Measurements from ENCODE around the gene PDE6D.
"Not testable (repeated sequence)": the region's sequence is repeated elsewhere in the genome, so short reads cannot be mapped to it uniquely, and the experiment has no call there.

Gene PDE6D

DNA sequence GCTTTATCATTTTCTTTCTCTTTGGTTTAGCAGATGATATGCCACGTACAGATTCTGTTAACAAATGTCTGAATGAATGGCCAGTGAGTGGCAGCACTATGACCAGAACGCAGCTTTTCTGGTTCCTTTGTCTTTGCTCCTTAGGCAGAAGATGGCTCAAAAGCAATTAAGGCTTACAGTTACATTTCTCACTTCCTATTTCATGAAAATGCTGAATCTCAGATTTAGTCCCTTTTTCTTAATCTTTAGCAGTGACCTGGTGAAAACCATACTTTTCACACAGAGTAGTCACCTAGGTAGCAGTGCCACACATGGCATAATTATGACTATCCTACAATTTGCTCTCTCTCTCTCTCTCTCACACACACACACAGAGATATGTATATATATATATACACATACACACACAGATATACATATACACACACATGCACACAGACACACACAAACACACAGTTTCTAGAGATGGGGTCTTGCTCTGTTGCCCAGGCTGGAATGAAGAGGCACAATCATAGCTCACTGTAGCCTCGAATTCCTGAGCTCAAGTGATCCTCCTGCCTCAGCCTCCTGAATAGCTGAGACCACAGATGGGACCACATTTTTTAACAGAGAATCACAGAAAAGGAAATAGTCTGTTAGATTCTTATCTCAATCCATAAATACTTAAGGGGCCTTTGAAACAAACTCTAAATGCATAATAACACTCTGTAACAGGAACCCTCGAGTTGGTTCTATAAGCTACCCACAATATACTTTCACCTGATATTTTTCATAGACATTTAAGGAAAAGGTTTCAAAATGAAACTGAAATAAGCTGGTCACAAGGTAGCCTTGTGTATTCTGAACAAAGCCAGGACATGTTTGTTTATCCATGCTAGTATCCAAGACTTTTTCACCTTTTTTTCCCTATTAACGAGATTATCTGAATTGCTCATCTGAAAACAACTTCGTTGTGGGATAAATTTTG, 11.6 kb downstream of the PDE6D start:
- no peak for DNase-seq

DNA sequence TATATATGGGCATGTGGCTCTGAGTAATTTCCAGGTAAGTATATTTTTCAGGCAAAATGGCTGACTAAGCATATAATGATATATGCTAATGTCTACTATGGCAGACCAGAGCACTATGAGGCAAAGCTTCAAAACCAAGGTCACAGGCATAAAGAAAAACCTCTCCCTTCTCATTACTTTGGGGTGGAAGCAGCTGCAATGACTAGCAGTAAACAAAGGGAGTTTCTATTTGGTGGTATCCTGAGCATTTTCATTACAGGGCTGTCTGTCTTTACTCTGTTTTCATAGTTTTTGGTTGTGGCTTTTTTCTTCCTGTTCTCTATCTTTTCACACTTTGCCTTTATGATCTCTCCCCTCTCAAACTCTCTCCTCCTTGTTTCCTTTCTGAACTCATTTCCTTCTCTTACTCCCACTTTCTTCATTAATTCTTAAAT, 15.6 kb downstream of the PDE6D start:
- no peak for DNase-seq

DNA sequence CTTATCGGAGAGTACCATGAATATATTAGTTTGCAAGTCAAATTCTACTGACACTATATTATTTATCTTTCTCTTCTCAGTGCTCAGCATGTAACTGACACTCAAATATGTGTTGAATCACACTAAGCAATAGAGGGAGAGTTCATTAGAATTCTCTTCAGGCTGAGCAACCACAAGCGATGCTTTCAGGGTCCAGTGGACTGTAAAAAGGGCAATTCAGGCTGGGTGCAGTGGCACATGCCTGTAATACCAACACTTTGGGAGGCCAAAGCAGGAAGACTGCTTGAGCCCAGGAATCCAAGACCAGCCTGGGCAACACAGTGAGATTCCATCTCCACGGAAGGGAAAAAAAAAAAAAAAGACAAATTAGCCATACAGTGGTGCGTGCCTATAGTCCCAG, 16.3 kb downstream of the PDE6D start:
- DNase-seq, result no peak

DNA sequence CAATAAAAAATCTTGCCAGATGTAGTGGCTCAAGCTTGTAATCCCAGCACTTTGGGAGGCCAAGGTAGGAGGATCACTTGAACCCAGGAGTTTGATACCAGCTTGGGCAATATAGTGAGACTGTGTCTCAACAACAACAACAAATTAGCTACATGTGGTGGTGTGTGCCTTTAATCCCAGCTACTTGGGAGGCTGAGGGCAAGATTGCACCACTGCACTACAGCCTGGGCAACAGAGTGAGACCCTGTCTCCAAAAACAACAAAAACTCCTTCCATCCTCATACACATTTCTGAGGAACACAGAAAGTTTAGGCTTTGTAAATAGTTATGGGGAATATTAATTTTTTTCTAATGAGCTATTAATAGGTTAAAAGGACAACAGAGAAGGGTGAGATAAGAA, 17.0 kb downstream of the PDE6D start:
- no peak for DNase-seq

DNA sequence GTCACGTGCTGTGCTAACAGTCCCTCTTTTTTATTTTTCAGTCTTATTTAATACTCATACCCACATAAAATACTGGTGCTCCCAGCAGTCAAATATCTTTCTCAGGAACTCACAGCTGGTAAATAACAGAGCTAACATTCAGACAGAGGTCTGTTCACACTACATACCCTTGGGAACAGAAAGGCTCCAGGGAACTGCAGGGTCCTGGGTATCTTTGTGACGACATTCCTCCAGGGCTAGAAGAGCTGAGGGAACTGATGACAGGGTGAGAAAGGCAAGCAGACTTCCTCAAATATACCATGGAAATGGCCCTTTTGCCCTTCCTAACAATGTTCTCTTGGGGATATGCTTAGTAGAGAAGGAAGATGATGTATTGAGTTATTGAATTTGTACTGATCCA, 19.3 kb downstream of the PDE6D start:
- no peak for DNase-seq

DNA sequence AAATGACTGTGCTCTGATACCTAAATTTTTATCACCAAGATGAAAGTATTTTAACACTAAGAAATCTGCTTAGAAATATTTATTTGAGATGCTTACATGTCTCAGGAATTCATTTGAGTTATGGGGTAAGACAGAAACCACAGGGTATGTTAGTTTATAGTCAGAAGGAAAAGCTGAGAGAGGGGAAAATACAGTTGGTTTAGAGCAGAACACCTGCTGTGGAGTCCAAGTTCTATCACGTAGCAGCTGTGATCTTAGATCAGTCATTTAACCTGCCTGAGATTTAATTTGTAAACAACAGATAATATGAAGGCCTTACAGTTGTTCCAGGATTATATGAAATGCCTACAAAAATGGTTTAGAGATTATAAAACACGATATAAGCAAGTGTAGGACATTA, 29.0 kb downstream of the PDE6D start:
- no peak for DNase-seq

DNA sequence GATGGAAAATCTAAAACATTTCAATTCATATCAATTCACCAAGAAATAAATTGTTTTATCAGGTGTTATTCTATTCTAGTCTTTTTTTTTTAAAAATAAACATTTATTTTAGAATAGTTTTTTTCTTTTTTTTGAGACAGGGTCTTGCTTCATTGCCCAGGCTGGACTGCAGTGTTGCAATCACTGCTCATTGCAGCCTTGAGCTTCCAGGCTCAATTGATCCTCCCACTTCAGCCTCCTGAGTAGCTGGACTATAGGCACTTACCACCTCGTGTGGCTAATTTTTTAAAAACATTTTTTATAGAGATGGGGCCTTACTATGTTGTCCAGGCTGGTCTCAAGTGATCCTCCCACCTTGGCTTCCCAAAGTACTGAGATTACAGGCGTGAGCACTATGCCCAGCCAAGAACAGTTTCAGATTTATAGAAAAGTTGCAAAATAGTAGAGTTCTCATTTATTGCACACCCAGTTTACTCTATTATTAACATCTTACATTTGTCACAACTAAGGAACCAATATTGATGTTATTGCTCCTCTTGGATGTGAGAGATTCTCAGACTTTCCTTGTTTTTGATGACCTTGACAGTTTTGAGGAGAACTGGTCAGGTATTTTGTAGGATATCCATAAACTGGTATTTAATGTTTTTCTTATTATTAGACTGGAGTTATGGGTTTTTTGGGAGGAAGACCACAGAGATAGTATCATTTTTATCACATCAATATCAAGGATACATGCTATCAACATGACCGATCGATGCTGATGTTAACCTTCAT, 29.9 kb downstream of the PDE6D start:
- DNase-seq, result no peak

DNA sequence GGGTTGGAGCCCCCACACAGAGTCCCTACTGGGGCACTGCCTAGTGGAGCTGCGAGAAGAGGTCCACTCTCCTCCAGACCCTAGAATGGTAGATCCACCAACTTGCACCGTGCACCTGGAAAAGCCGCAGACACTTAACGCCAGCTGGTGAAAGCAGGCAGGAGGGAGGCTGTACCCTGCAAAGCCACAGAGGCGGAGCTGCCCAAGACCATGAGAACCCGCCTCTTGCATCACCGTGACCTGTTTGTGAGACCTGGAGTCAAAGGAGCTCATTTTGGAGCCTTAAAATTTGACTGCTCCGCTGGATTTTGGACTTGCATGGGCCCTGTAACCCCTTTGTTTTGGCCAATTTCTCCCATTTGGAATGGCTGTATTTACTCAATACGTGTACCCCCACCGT, 32.1 kb downstream of the PDE6D start:
- peak; percentile 6 to 40 for DNase-seq

DNA sequence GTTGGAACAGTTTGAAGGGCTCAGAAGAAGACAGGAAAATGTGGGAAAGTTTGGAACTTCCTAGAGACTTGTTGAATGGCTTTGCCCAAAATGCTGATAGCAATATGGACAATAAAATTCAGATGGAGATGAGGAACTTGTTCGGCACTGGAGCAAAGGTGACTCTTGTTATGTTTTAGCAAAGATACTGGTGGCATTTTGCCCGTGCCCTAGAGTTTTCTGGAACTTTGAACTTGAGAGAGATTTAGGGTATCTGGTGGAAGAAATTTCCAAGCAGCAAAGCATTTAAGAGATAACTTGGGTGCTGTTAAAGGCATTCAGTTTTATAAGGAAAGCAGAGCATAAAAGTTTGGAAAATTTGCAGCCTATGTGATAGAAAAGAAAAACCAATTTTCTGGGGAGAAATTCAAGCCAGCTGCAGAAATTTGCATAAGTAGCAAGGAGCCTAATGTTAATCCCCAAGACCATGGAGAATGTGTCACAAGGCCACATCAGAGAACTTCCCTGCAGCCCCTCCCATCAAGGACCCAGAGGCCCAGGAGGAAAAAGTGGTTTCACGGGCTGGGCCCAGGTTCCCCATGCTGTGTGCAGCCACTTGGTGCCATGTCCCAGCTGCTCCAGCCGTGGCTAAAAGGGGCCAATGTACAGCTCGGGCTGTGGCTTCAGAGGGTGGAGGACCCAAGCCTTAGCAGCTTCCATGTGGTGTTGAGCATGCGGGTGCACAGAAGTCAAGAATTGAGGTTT, 32.8 kb downstream of the PDE6D start:
- DNase-seq, result not testable (repeated sequence)

DNA sequence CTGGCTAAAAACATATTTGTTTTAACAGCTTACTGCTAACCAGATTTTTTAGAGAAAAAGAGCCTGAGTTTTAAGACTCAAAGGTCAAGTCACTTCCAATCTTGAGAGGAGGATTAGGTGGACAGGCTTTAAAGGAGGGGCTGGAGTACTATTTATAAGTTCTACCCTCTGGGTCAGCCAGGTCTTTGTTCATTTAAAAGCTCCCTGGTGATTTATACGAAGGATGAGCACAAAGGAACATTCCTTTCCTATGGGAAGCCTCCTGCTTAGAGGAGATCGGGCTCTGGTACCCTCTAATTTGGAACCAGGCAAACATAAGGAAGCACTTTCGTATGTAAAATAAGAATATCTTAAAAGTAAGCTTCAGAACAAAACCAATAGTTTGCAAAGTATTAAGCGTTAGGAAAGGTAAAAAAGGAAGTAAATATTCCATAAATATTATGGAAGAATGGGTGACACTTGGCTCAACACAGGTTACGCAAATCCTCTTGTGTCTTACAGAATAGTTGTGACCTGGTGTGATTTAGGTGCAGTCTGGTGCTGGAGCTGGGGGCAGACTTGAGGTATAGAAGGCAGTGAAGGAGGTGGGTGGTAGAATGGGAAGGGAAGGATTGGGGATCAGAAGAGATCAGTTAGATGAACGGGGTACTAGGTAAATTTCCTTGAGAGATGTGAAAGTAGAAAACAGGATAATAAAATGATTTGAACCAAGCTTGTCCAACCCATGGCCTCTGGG, 35.6 kb downstream of the PDE6D start:
- no peak for DNase-seq

DNA sequence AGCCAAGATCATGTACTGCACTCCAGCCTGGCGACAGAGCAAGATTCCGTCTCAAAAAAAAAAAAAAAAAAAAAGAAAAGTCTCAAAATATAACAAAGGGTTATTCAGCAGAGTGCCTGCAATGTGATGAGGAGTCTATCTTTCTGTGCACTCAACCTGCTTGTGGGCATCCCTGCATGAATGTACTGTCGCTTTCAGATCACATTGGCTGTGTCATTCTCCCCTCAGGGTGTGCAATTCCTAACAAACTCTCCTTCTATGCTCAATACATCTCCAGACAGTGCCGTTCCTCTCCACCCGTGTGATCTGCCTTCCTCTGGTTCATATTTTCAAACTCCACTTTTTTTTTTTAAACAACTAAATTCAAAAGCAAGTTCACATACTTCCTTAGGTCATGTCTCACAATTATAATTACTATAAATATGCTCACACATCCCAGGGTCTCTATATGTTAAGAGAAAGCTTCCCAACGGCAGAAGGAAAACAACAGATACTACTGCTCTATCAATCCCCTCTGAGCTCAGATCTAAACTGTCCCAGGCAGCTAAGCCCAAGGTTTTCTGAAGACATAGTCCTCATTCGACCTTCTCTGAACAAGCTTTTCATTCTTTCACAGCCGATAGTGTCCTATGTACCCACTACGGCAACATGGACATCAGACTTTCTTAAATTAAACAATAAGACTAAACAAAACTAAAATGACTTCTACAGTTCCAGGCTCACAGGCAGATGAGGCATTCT, 37.5 kb downstream of the PDE6D start:
- no peak for DNase-seq

DNA sequence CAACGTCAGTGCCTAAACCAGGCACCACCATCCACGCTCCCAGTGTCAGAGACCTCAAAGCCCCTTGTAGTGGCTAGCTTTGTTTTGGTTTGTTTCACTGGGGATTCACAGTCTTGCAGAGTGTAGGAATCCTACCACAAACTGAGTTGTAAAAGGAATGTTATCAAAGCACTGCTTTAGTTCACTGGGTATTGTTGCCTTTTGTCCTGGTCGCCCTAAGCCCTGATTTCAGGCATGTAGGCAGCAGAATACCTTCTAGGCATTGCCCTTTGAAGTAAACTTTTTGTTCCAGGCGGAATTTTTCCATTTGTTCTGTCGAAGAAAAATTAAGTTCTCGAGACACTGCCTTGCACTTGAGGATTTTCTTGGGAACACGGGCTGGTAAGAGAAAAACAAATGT, 43.3 kb downstream of the PDE6D start:
- no peak for DNase-seq

DNA sequence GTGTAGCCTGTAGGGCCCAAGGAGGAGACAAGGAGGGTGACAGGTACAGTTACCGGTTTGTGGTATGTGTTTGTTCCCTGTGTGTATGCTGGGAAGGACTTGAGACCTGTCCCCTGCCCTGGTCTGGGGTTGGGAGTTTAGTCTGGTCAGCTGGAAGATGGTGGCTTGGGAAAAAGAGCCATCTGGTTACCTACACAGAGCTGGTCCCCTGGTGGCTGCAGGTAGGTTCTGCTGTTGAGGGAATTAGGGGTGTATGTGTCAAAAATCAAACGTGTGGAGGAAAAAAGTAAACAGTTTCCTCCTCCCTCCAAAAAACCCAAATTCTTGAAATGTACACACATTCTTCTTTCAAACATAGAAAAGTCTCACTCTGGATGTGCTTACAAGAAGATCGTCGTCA, 48.5 kb downstream of the PDE6D start:
- DNase-seq, result no peak

DNA sequence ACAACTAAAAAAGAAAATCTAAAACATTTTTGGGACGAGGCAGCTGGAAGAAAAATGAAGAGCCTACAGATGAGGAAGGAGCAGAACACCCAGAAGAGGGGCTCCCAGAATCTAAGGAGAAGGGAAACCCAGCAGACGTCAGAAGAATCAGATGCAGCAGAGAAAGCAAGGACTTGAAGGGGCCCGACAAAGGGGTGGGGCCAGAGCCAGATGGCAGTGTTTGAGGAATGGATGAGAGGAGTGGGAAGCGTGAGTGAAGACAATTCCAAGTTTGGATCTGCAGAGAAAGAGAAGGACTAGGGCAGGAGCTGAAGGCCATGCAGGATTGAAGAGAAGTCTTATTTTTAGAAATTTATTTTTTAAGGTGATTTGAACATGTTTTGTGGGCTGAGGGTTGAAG, 53.5 kb downstream of the PDE6D start:
- DNase-seq, result no peak

DNA sequence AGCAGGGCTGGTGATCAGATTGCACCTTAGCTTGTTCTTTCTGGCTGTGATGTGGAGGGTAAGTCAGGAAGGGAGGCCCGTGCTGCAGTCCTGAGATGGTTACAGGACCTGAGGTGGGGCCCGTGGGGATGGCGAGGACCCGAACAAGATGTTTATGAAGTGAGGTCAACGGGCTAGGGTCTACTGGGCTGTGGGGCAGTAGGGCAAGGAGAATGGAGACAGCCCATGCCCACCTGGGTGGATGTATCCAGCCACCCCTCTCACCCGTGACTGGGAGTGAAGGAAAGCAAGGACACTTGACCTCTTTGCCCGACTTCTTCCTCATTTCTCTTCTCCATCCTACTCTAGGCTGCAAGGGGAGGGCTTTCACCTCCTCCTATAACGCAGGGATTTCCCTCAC, 54.8 kb downstream of the PDE6D start:
- DNase-seq, result no peak

DNA sequence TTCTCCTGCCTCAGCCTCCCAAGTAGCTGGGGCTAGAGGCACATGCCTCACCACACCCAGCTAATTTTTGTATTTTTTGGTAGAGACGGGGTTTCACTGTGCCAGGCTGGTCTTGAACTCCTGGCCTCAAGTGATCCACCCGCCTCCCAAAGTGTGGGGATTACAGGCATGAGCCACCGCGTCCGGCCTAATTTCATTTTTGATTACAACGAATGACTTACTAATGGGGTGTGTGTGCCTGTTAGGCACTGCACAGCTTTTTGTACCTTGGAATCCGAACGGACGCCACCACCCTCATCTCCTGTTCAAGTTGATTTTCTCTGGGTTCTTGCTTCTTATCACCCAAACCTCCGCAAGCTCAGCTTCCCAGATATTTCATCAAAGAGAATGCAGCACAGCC, 55.6 kb downstream of the PDE6D start:
- no peak for DNase-seq

DNA sequence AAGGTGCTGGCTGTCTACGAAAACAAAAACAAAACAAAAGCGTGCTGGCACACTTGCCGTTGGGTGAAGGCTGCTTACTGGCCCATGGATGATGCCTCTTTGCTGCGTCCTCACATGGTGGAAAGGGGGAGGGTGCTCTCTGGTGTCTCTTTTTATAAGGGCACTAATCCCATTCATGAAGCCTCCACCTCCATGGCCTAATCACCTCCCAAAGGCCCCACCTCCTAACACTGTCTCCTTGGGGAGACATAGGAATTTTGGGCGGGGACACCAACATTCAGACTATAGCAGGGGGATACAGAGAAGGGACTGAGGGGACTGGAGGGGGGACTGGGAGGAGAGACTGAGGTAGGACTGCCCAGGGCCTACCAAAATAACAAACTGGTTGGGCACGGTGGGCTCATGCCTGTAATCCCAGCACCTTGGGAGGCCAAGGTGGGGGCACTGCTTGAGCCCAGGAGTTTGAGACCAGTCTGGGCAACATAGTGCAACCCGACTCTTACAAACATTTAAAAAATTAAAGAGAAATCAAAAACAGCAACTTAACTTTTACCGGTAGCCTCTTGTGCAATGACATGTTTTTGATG, 58.3 kb downstream of the PDE6D start:
- DNase-seq, result no peak

DNA sequence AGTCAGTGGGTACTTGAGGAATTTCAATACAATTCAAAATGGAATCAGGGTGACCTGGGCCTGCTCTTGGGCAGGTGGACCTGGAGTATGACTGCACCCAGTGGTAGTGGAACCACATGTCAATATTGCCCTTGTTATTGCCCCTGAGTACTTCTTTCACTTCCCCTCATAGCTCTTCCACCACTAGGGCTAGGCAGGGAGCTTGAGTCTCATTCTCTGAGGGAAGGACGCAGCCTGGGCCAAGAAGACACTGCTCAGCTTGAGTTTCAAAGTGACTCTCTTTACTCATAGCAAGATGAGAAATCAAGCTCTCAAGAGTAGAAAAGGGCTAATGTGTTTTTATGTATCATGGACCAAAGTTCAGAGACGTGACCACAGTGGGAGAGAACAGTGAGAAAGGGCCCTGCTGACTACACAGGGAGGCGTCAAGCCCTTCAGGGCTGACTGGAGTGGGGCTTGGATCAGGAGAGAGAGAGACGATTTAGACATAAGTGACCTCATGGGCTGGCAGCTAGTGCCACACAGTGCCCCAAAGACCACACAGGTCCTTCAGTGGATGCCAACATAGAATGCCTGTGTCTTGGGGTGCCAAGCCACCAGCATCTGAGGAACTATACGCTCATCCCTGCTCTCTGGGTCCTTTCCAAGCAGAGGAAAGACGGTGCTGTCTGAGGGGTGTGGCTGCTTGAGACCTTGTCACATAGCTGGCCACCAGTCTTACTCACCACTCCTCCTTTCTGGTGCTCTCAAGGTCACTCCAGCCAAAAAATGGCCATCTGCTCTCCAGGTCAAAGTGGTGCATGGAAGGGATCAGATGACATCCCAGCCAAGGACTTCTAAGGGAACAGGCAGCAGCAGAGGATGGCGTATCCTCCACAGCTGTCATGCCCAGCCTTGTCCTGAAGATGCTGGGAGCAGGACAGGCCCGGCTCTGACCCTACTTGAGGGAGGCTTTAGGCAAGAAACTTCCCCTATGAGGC, 59.8 kb downstream of the PDE6D start:
- DNase-seq, result no peak

DNA sequence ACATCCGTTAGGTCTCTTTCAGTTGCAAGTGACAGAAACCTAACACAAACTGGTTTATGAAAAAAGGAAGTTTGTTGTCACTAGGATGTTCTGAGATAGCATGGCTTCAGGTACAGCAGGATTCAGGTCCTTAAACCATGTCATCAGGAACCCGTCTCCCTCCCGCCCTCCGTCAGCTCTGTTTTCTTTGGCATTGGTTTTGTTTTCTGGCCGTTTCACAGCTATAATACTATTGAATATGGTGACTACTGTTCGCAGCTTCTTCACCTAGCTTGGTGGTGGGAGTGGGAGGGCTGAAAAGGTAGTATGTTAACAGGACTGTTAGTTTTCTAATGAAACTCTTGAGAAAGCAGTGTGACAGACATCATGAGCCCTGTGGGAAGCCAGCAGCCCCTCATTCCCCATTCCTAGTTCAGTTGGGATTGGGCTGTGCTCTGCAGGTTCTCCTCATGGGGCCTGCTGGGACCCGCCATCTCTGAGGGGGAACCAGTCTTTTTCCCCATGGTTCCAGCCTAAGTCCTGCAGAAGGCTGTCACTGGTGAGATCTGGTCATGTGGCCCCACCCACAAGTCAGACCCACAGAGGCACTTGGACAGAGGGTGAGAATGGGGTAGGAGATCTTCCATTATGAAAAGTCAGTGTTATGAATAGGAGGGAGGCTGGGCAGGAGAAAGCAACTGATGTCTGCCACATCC, 60.6 kb downstream of the PDE6D start:
- no peak for DNase-seq

DNA sequence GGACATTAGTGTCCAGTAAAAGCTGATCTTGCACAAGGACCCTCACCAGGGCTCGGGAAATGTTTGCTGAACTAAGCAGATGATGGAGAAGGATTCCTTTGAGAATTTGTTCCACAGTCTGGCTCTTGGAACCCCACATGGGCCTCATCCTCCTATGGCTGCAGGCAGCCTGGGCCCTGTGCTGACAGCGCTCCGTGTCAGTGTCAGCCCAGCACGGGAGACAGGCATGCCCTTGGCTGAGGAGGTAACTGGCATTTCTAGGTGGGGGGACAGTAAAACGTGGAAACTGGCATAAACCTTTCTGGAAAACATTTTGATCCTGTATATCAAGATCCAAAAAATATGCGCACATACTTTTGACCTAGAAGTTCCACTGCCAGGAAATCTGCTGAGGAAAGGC, 62.3 kb downstream of the PDE6D start:
- DNase-seq, result no peak
